Tibial nerve (tissue), 4 donors: ENCODE measurements around the gene DAND5. TPM values are rescaled to one million over a fixed set of nuclear protein-coding genes. Genes with fewer than 3 reads are reported as not detected.
"Not testable (repeated sequence)": the region's sequence is repeated elsewhere in the genome, so short reads cannot be mapped to it uniquely, and the experiment has no call there.

Experiments used
- DNase-seq, 2 donors: peaks; one replicate each; pipeline ENCODE4 v3.0.0-alpha.2; 2019; ENCODE audit warnings: low spot score in 2 of 2
- H3K27ac ChIP-seq, 4 donors: fragments of 200-600 bp; sonication (generic) in 3 of 4; one replicate each; pipeline ENCODE4 v1.5.1; 2017 to 2019; ENCODE audit warnings: mild to moderate bottlenecking in 1 of 4
- H3K27me3 ChIP-seq, 2 donors: fragments of 200-600 bp; sonication (generic) in 1 of 2; one replicate each; pipeline versions ENCODE4 v1.5.1 to v1.6.0; 2017 to 2019
- H3K36me3 ChIP-seq, 3 donors: fragments of 200-600 bp; sonication (generic); one replicate each; pipeline ENCODE4 v1.5.1; 2018 to 2019
- H3K4me1 ChIP-seq, 4 donors: fragments of 200-600 bp; sonication (generic) in 3 of 4; one replicate each; pipeline ENCODE4 v1.5.1; 2017 to 2019
- H3K4me3 ChIP-seq, 4 donors: fragments of 200-600 bp; sonication (generic) in 3 of 4; one replicate each; pipeline ENCODE4 v1.5.1; 2017 to 2019; ENCODE audit warnings: mild to moderate bottlenecking in 1 of 4, moderate library complexity in 1 of 4
- H3K9me3 ChIP-seq, 4 donors: fragments of 200-600 bp; sonication (generic) in 3 of 4; one replicate each; pipeline ENCODE4 v1.5.1; 2017 to 2019
- EP300 ChIP-seq, 2 donors: sonication (generic); formaldehyde crosslinking; IDR thresholded peaks; one replicate each; pipeline ENCODE4 v1.6.1; 2017; ENCODE audit warnings: antibody characterized with exemption in 2 of 2, mild to moderate bottlenecking in 1 of 2
- POLR2A ChIP-seq, 2 donors: fragments of 450-650 bp; IDR thresholded peaks; one replicate each; pipeline ENCODE4 v1.6.1; 2017; ENCODE audit warnings: antibody characterized with exemption in 2 of 2, mild to moderate bottlenecking in 2 of 2, moderate library complexity in 2 of 2
- WGBS, 2 donors: methylation state at CpG; one replicate each; pipeline ENCODE4 v1.1.5; 2018; 5-methylcytosine and 5-hydroxymethylcytosine counted together
- total RNA-seq, 4 donors: library from RNA; depleted of rRNA; stranded (reverse); fragments of >200 nt; gene quantifications; one replicate each; pipeline ENCODE4 v1.1.0, GENCODE V29; 2016
- TF ChIP-seq, protein P1 (sequence below), 5 experiments: fragments of 200-600 bp in 3 of 5; fragments of 450-650 bp in 2 of 5; sonication (generic) in 3 of 5; IDR thresholded peaks; one replicate each; pipeline ENCODE4 v1.5.1; 2016 to 2019; ENCODE audit warnings: antibody characterized with exemption in 5 of 5, mild to moderate bottlenecking in 3 of 5, moderate library complexity in 2 of 5

DAND5 gene
- total RNA-seq, 4 donors from 2014 or later = not detected

DNA sequence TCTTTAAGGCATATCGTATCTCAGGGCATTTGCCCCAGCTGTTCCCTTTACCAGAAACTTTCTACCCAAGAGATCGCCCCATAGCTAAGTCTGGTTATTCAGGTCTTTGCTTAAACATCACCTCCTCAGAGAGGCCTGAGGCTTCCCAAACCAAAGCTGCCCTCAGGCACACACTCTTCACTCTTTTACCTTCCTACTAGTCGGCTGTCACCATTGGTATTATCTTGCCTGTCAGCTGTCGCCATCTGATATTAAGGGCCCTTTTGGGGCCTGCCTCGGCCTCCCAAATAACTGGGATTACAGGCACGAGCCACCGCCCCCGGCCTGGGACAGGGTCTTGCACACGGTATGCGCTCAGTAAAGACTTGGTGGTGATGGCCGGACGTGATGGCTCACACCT, 13.4 kb upstream of the DAND5 start:
- peak overlapping the region in 3 of 4 donors; percentile 86 to 91 (median 89) for H3K27ac ChIP-seq
- no peaks in the 10 kb centered on the region for H3K9me3 ChIP-seq
- no peak for TF ChIP-seq EP300 (IDR thresholded peaks at IDR 0.05)
- no peak for TF ChIP-seq POLR2A (IDR thresholded peaks at IDR 0.05)
- TF ChIP-seq, protein P1, sequence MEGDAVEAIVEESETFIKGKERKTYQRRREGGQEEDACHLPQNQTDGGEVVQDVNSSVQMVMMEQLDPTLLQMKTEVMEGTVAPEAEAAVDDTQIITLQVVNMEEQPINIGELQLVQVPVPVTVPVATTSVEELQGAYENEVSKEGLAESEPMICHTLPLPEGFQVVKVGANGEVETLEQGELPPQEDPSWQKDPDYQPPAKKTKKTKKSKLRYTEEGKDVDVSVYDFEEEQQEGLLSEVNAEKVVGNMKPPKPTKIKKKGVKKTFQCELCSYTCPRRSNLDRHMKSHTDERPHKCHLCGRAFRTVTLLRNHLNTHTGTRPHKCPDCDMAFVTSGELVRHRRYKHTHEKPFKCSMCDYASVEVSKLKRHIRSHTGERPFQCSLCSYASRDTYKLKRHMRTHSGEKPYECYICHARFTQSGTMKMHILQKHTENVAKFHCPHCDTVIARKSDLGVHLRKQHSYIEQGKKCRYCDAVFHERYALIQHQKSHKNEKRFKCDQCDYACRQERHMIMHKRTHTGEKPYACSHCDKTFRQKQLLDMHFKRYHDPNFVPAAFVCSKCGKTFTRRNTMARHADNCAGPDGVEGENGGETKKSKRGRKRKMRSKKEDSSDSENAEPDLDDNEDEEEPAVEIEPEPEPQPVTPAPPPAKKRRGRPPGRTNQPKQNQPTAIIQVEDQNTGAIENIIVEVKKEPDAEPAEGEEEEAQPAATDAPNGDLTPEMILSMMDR (IDR thresholded peaks at IDR 0.05) = no peak
- no peak for DNase-seq
- 61 to 67% methylated on average over 12 of the region's 12 CpGs for WGBS, 2 donors
- H3K27me3 ChIP-seq = no peaks in the 10 kb centered on the region
- peaks cover 0 to 52% (median 18%) of the 10 kb centered on the region in 4 donors for H3K4me1 ChIP-seq
- H3K4me3 ChIP-seq = peak overlapping the region in 3 of 4 donors; percentile 67 to 79 (median 72)
- peaks cover 0 to 49% (median 5%) of the 10 kb centered on the region in 3 donors for H3K36me3 ChIP-seq

DNA sequence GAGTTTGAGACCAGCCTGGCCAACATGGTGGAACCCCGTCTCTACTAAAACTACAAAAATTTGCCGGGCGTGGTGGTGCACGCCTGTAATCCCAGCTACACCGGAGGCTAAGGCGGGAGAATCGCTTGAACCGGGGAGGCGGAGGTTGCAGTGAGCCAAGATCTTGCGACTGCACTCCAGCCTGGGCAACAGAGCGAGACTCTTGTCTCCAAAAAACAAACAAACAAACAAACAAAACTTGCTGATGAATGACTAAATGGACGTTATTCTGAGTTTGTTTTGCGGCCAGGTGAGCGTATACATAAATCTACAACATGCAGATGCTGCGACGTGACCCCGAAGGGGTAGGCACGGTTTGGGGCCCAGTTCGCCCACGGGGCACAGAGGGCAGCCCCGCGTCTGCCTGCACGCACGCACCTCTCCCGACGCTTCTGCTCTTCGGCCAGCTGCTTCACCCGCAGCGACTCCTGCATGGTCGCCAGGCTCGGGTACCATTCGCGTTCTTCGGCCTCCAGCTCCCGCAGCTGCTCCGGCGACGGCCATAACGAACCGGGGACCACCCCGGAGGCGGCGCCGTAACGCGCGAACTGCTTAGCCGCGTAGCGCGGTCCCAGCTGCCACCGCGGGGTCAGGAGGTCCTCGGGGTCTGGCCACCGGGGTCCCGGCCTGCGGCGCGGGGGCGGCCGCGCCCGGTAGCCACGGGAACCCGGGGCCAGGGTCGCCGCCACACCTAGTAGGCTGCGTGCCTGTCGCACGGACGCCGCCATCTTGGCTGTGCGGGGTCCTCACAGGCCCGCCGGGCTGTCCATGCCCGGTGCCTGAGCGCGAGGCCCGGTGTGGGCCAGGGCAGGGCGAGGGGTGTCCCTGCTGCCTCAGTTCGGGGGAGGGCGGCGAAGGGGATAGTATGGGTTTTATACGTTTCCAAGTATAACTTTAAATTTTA, 12.7 kb upstream of the DAND5 start, which contains the start of gene GADD45GIP1:
Gene GADD45GIP1, minus strand, starts transcription at position 778 of the 943 bp plus-strand sequence. Its CDS starts 11 bp downstream, at position 767.
- H3K9me3 ChIP-seq = no peaks in the 10 kb centered on the region
- TF ChIP-seq POLR2A (IDR thresholded peaks at IDR 0.05) = peak in 1 of 2 donors; percentile 53
- TF ChIP-seq EP300 (IDR thresholded peaks at IDR 0.05) = peak in 1 of 2 donors; percentile 53
- TF ChIP-seq, protein P1 (IDR thresholded peaks at IDR 0.05) = no peak
- H3K36me3 ChIP-seq = peaks cover 0 to 42% (median 5%) of the 10 kb centered on the region in 3 donors
- H3K4me3 ChIP-seq = peak within 1 kb of the TSS; percentile 66 to 79 (median 70)
- WGBS, 2 donors = 6 to 14% methylated on average over 33 to 63 of the region's 84 CpGs
- H3K4me1 ChIP-seq = peaks cover 0 to 52% (median 18%) of the 10 kb centered on the region in 4 donors
- peak; percentile 44 to 45 for DNase-seq
- H3K27me3 ChIP-seq = no peaks in the 10 kb centered on the region
- peak within 1 kb of the TSS; percentile 76 to 91 (median 88) for H3K27ac ChIP-seq

DNA sequence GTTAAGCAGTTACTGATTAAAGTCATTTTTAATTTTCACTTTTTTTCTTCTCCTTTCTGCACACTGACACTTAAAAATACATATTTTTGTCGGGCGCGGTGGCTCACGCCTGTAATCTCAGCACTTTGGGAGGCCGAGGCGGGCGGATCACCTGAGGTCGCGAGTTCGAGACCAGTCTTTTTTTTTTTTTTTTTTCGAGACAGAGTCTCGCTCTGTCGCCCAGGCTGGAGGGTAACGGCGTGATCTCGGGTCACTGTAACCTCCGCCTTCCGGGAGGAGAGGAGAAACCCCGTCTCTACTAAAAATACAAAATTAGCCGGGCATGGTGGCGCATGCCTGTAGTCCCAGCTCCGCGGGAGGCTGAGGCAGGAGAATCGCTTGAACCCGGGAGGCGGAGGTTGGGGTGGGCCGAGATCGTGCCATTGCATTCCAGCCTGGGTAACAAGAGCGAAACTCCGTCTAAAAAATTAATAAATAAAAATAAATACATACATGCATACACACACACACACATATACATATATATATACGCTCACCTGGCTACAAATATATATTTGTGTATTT, 11.9 kb upstream of the DAND5 start:
- 36 to 43% methylated on average over 31 of the region's 31 CpGs for WGBS, 2 donors
- not testable (repeated sequence) for DNase-seq, H3K9me3 ChIP-seq, H3K27me3 ChIP-seq
- peaks cover 0 to 48% (median 18%) of the 10 kb centered on the region in 4 donors for H3K4me1 ChIP-seq
- H3K27ac ChIP-seq = peak overlapping the region; percentile 76 to 91 (median 88)
- H3K4me3 ChIP-seq = peak overlapping the region; percentile 66 to 79 (median 70)
- H3K36me3 ChIP-seq = peaks cover 0 to 34% (median 5%) of the 10 kb centered on the region in 3 donors

DNA sequence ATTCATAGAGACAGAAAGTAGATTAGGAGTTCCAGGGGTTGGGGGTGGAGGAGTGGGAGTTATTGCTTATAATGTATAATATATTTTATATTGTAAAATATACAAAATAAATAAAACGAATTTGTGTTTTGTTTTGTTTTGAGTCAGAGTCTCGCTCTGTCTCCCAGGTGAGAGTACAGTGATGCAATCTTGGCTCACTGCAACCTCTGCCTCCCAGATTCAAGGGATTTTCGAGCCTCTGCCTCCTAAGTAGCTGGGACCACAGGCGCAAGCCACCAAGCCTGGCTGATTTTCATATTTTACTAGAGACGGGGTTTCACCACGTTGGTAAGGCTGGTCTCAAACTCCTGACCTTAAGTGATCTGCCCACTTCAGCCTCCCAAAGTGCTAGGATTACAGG, 9.9 kb upstream of the DAND5 start:
- TF ChIP-seq, protein P1 (IDR thresholded peaks at IDR 0.05) = no peak
- TF ChIP-seq POLR2A (IDR thresholded peaks at IDR 0.05) = no peak
- TF ChIP-seq EP300 (IDR thresholded peaks at IDR 0.05) = no peak
- Histone ChIP-seq H3K27me3 (no peaks in the 10 kb centered on the region), H3K4me3 (no peak overlapping the region), H3K9me3 (no peaks in the 10 kb centered on the region), H3K27ac (no peak overlapping the region), H3K4me1 (peaks cover 0 to 28% (median 16%) of the 10 kb centered on the region in 4 donors), H3K36me3 (peaks cover 0 to 14% (median 0%) of the 10 kb centered on the region in 3 donors)
- whole genome bisulfite sequencing, 2 donors = 74 to 77% methylated on average over 6 of the region's 6 CpGs
- no peak for DNase-seq

DNA sequence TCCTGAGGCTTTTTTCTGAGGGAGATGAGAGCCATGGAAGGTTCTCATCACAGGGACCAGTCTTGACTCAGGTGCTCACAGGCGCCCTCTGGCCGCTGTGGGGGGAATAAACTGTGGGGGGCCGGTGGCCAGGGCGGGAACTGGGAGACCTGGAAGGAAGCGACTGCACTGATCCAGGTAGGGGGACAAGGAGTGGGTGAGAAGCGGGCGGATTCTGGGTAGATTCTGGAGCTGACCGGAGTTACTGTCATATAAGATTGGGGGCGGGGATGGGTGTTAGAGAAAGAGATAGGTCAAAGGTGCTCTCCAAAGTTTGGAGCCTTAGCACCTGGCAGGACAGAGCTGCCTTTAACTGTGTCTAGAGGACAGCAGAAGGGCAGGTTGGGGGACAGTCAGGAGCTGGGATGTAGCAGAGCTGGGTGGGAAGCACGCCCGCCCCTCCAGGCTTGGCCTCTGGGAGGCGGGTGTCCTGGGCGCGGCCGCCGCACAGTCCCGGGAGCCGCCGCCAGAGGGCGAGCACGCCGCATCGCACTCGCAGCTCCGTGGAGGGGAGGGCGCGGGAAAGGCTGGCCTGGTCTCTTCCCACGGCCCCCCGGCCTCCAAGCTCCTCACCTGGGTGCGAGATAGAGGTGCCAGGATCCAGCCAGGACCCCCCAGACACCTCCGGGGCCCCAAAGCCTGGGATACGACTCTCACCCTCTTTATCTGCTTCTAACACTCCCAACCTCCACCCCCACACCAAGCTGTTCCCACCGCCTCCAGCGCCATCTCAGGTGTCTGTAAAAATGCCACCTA, 4.2 kb upstream of the DAND5 start:
- Histone ChIP-seq H3K36me3 (no peaks in the 10 kb centered on the region), H3K4me3 (peak overlapping the region; percentile 27 to 66 (median 54)), H3K27ac (peak overlapping the region in 3 of 4 donors; percentile 19 to 46 (median 40)), H3K27me3 (no peaks in the 10 kb centered on the region), H3K4me1 (peaks cover 0 to 7% (median 4%) of the 10 kb centered on the region in 4 donors), H3K9me3 (no peaks in the 10 kb centered on the region)
- peak; percentile 59 to 81 for DNase-seq
- WGBS, 2 donors = 1 to 2% methylated on average over 26 to 33 of the region's 34 CpGs
- no peak for TF ChIP-seq POLR2A (IDR thresholded peaks at IDR 0.05)
- peak in 1 of 2 donors; percentile 26 for TF ChIP-seq EP300 (IDR thresholded peaks at IDR 0.05)
- TF ChIP-seq, protein P1 (IDR thresholded peaks at IDR 0.05) = peak; percentile 85 to 99 (median 88)
